GM18498 (cell line): ENCODE results near the gene PCDHA5.

ENCODE experiments used
- ATAC-seq: cut with Tn5 transposase; IDR thresholded peaks from one replicate; pipeline ENCODE4 v1.9.1; 2021; ENCODE audit warnings: mild to moderate bottlenecking, moderate library complexity; ENCODE audit not compliant: unreplicated experiment

Gene PCDHA5

GRCh38 chr5:140857987-140858240 is 36.5 kb downstream of the PCDHA5 start:
- ATAC-seq, result no peak

- ATAC-seq, result no peak
Observed at GRCh38 chr5:140862441-140863295, 41.3 kb downstream of the PCDHA5 start.

GRCh38 chr5:140868721-140869554 is 47.5 kb downstream of the PCDHA5 start, which contains the start of gene PCDHA11:
PCDHA11 (plus strand) TSS chr5:140868957; CDS start chr5:140869104, 147 bp downstream.
- ATAC-seq, result no peak

GRCh38 chr5:140869555-140869886 is 48.1 kb downstream of the PCDHA5 start:
- ATAC-seq, result no peak

- ATAC-seq, result no peak
Observed at GRCh38 chr5:140870221-140871201, 49.1 kb downstream of the PCDHA5 start.
